HepG2 (cell line): ENCODE results near the gene CGGBP1. TPM values are rescaled to one million over a fixed set of nuclear protein-coding genes. Genes with fewer than 3 reads are reported as not detected.

Experiments
- ATAC-seq: fragments of 200-7000 bp; cut with Tn5 transposase; 3 replicates; pipeline ENCODE4 v1.9.1; 2020; ENCODE audit warnings: mild to moderate bottlenecking, moderate library complexity
- BruUV-seq: library from RNA; stranded (reverse); fragments of 400-500 nt; replicated peaks from 2 replicates; lab custom pipeline; 2021; lab: Mats Ljungman, UMichigan
- CTCF ChIA-PET: fragments of 300-600 bp; formaldehyde crosslinking; extraction: SDS; loops from one replicate; lab custom pipeline; 2021; ENCODE audit warnings: low total read pairs, inconsistent platforms, low intra/inter-chr PET ratio; lab: Yijun Ruan, JAX
- POLR2A ChIA-PET: fragments of 350-600 bp; sonication (Branson Sonifier 250); formaldehyde crosslinking; loops from one replicate; lab custom pipeline; 2020; ENCODE audit warnings: antibody characterized with exemption, inconsistent platforms; lab: Yijun Ruan, JAX
- DNase-seq: peaks from one replicate; pipeline ENCODE4 v3.0.0-alpha.2; 2015; ENCODE audit warnings: low spot score
- FAIRE-seq: peaks from 3 replicates; lab custom pipeline; 2011; peaks lifted over from hg19 to GRCh38; lab: Jason Lieb, UNC
- H2AFZ ChIP-seq: one replicate; pipeline ENCODE4 v1.6.1; 2011; ENCODE audit warnings: low read length, inconsistent platforms
- H3K27ac ChIP-seq: fragments of 300-600 bp; 3 replicates; pipeline ENCODE4 v1.8.0; 2011; ENCODE audit warnings: mixed run types, mild to moderate bottlenecking, mixed read lengths, low read length, inconsistent platforms; ENCODE audit not compliant: insufficient read depth; ENCODE audit errors: extremely low read length
- H3K27me3 ChIP-seq, 2 experiments: fragments of 200-600 bp in 1 of 2; 2 replicates in 1 of 2; 3 replicates in 1 of 2; pipeline versions ENCODE4 v1.6.0 to v1.8.0; 2011; ENCODE audit warnings: low read length in 2 of 2, mild to moderate bottlenecking in 2 of 2, moderate library complexity in 2 of 2, inconsistent platforms in 1 of 2; ENCODE audit not compliant: insufficient read depth in 2 of 2, control insufficient read depth in 1 of 2
- H3K36me3 ChIP-seq, 2 experiments: fragments of 200-600 bp in 1 of 2; replicated peaks in 1 of 2; 2 replicates in 1 of 2; 3 replicates in 1 of 2; pipeline versions ENCODE4 v1.5.1 to v1.8.0; 2011; ENCODE audit warnings: low read length in 2 of 2, inconsistent platforms in 1 of 2; ENCODE audit not compliant: insufficient read depth in 2 of 2, control insufficient read depth in 1 of 2
- H3K4me1 ChIP-seq: 2 replicates; pipeline ENCODE4 v1.5.1; 2012; ENCODE audit warnings: low read length, inconsistent platforms; ENCODE audit not compliant: insufficient read depth
- H3K4me2 ChIP-seq: 2 replicates; pipeline ENCODE4 v1.6.0; 2011; ENCODE audit warnings: low read depth, low read length, inconsistent platforms
- H3K4me3 ChIP-seq, 3 experiments: fragments of 200-600 bp in 1 of 3; sonication (generic), shearing (Covaris generic) in 1 of 3; replicated peaks in 1 of 3; 2 replicates each; pipeline ENCODE4 v1.5.1; 2011 to 2016; ENCODE audit warnings: low read length in 3 of 3, inconsistent platforms in 2 of 3, low read depth in 2 of 3, mild to moderate bottlenecking in 2 of 3, control low read depth in 1 of 3, mixed read lengths in 1 of 3; ENCODE audit not compliant: insufficient read depth in 1 of 3
- H3K79me2 ChIP-seq: one replicate; pipeline ENCODE4 v1.6.1; 2011; ENCODE audit warnings: low read length, inconsistent platforms; ENCODE audit not compliant: insufficient read depth
- H3K9ac ChIP-seq: 2 replicates; pipeline ENCODE4 v1.6.0; 2011; ENCODE audit warnings: mild to moderate bottlenecking, low read depth, low read length, inconsistent platforms; ENCODE audit not compliant: insufficient read depth
- H3K9me3 ChIP-seq: 2 replicates; pipeline ENCODE4 v1.5.1; 2012; ENCODE audit warnings: mild to moderate bottlenecking, low read length
- H4K20me1 ChIP-seq: 2 replicates; pipeline ENCODE4 v1.6.0; 2011; ENCODE audit warnings: inconsistent platforms, mild to moderate bottlenecking, low read length, moderate library complexity; ENCODE audit not compliant: insufficient read depth
- CREB1 ChIP-seq, 2 experiments: fragments of 450-650 bp in 1 of 2; IDR thresholded peaks; 2 replicates each; pipeline ENCODE4 v1.6.1; 2016 to 2017; ENCODE audit warnings: control low read depth in 1 of 2, mild to moderate bottlenecking in 1 of 2, missing compliant biosample characterization in 1 of 2, missing genetic modification characterization in 1 of 2
- KLF6 ChIP-seq: IDR thresholded peaks from 2 replicates; pipeline ENCODE4 v1.8.0; 2016; ENCODE audit warnings: missing biosample characterization, missing genetic modification reagents
- ZNF431 ChIP-seq: sonication (generic); formaldehyde crosslinking; IDR thresholded peaks from 2 replicates; pipeline ENCODE4 v1.9.0; 2022; ENCODE audit warnings: missing genetic modification reagents, low read depth, mild to moderate bottlenecking, borderline replicate concordance
- ZNF761 ChIP-seq: sonication (generic); formaldehyde crosslinking; conservative IDR thresholded peaks from 2 replicates; pipeline ENCODE4 v1.4.0; 2020; ENCODE audit warnings: mild to moderate bottlenecking, missing genetic modification reagents
- WGBS: methylation state at CpG from one replicate; pipeline ENCODE4 v1.1.6; 2017; ENCODE audit warnings: low lambda C conversion rate; 5-methylcytosine and 5-hydroxymethylcytosine counted together
- in situ Hi-C: cut with HindIII; loops from 2 replicates; pipeline ENCODE4 v1.10.0; 2017; ENCODE audit warnings: low pct_unique_long_range_greater_than_20kb; ENCODE audit not compliant: extremely low pct_ligation_motif_present
- intact Hi-C: fragments of 100-400 bp; cut with micrococcal nuclease; formaldehyde crosslinking; loops from one replicate; pipeline ENCODE4 v1.10.0; 2022; ENCODE audit not compliant: unreplicated experiment
- polyA plus RNA-seq, 8 experiments: library from polyadenylated mRNA; depleted of rRNA in 3 of 8; stranded (reverse) in 7 of 8; unstranded in 1 of 8; fragments of >200 nt; fragmentation: Illumina TruSeq in 4 of 8; extraction: Trizol in 4 of 8; gene quantifications; 2 replicates each; pipeline versions ENCODE4 v1.2.1 to v1.2.3, GENCODE V29; 2011 to 2016; ENCODE audit warnings: low read depth in 4 of 8, missing spikeins in 1 of 8, mixed read lengths in 1 of 8; ENCODE audit not compliant: insufficient read depth in 1 of 8
- total RNA-seq, 5 experiments: library from RNA; depleted of rRNA; stranded (reverse); fragments of >200 nt; fragmentation: Illumina TruSeq; extraction: Trizol; gene quantifications; 2 replicates each; pipeline ENCODE4 v1.2.3, GENCODE V29; 2016; ENCODE audit warnings: low read depth in 1 of 5
- TF ChIP-seq, protein P1 (sequence below): sonication (generic); formaldehyde crosslinking; IDR thresholded peaks from 2 replicates; pipeline ENCODE4 v1.4.0; 2020; ENCODE audit warnings: mild to moderate bottlenecking, missing genetic modification reagents

Gene CGGBP1
- total and polyA plus RNA-seq, 2 of the 13 experiments (the other 11 are each of a cell fraction or from before 2014, with no cell fraction given): 38.9 to 47.0 TPM

DNA sequence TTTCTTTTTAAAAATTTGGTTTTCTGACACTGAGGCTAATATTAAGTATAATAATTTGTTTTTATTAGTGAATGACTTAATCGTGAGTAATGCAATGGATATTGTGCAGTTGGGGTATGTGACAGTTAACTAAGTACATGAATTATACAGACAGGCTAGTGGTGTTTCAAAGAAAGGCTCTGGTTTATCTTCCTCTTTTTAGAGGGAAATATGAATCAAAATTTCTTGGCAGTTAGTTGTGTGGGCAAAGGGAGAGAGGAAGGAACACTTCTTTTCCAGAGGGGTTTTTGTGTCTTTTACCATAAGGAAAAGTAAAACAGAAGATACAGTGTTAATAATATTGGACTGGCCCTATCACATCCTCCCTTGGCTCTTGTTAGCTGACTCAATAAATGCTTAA is 2.9 kb upstream of the CGGBP1 start:
- WGBS: 77% methylated on average over 1 of the region's 1 CpG
- no peak for FAIRE-seq
- Histone ChIP-seq H4K20me1 (peaks cover 7% of the 10 kb centered on the region; the same call in 1 of the 2 replicates), H3K27me3 (no peaks in the 10 kb centered on the region; a peak in 1 of 5 replicates), H3K4me3 (peak overlapping the region in 1 of 3 experiments; percentile 95; a peak in 2 of 6 replicates), H3K4me1 (peaks cover 34% of the 10 kb centered on the region), H3K79me2 (peaks cover 87% of the 10 kb centered on the region), H3K9ac (no peak overlapping the region), H3K36me3 (no peaks in the 10 kb centered on the region), H3K9me3 (no peaks in the 10 kb centered on the region), H3K4me2 (peak overlapping the region; percentile 71), H3K27ac (no peak overlapping the region), H2AFZ (no peak overlapping the region)
- DNase-seq: no peak
- in situ Hi-C loops (no loop called here), intact Hi-C loops (no loop called here)
- CTCF ChIA-PET: no interaction called here
- POLR2A ChIA-PET: no interaction called here
- ATAC-seq: no peak
- TF ChIP-seq ZNF761 (CRISPR knock-in tag) (no peak), KLF6 (CRISPR knock-in tag) (no peak), ZNF431 (CRISPR knock-in tag) (no peak), CREB1 (IDR thresholded peaks at IDR 0.05) (no peak), CREB1 (CRISPR knock-in tag; IDR thresholded peaks at IDR 0.05) (no peak)
- TF ChIP-seq, protein P1, sequence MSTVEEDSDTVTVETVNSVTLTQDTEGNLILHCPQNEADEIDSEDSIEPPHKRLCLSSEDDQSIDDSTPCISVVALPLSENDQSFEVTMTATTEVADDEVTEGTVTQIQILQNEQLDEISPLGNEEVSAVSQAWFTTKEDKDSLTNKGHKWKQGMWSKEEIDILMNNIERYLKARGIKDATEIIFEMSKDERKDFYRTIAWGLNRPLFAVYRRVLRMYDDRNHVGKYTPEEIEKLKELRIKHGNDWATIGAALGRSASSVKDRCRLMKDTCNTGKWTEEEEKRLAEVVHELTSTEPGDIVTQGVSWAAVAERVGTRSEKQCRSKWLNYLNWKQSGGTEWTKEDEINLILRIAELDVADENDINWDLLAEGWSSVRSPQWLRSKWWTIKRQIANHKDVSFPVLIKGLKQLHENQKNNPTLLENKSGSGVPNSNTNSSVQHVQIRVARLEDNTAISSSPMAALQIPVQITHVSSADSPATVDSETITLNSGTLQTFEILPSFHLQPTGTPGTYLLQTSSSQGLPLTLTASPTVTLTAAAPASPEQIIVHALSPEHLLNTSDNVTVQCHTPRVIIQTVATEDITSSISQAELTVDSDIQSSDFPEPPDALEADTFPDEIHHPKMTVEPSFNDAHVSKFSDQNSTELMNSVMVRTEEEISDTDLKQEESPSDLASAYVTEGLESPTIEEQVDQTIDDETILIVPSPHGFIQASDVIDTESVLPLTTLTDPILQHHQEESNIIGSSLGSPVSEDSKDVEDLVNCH (CRISPR knock-in tag): no peak
- BruUV-seq: no TSS peak
